C4-2B (cell line): ENCODE measurements around the gene DUSP9.

Source experiments
- H3K27ac ChIP-seq: fragments of 450-650 bp; 2 replicates; pipeline ENCODE4 v1.5.1; 2017
- CTCF ChIP-seq: fragments of 450-650 bp; conservative IDR thresholded peaks from 2 replicates; pipeline ENCODE4 v1.5.1; 2017; ENCODE audit warnings: mild to moderate bottlenecking
- ZFX ChIP-seq: fragments of 450-650 bp; IDR thresholded peaks from 2 replicates; pipeline ENCODE4 v1.6.1; 2017

DUSP9 gene

GRCh38 chrX:153628129-153628528 lies 18.9 kb upstream of the DUSP9 start:
- TF ChIP-seq CTCF (no peak), ZFX (no peak)
- no peak overlapping the region for H3K27ac ChIP-seq

- no peak for TF ChIP-seq CTCF
- TF ChIP-seq ZFX, result no peak
- H3K27ac ChIP-seq, result no peak overlapping the region
Measured at GRCh38 chrX:153628665-153629064, 18.3 kb upstream of the DUSP9 start.

GRCh38 chrX:153631346-153631745 lies 15.7 kb upstream of the DUSP9 start:
- TF ChIP-seq CTCF (no peak), ZFX (no peak)
- H3K27ac ChIP-seq, result no peak overlapping the region

GRCh38 chrX:153631907-153632594 lies 15.0 kb upstream of the DUSP9 start:
- H3K27ac ChIP-seq, result no peak overlapping the region
- TF ChIP-seq CTCF, result no peak
- no peak for TF ChIP-seq ZFX

- H3K27ac ChIP-seq, result no peak overlapping the region
- TF ChIP-seq CTCF, result no peak
- TF ChIP-seq ZFX, result no peak
Measured at GRCh38 chrX:153632595-153632946, 14.4 kb upstream of the DUSP9 start.

- no peak for TF ChIP-seq ZFX
- no peak for TF ChIP-seq CTCF
- H3K27ac ChIP-seq, result no peak overlapping the region
Measured at GRCh38 chrX:153633048-153633447, 14.0 kb upstream of the DUSP9 start.

- TF ChIP-seq CTCF (no peak), ZFX (no peak)
Measured at GRCh38 chrX:153633607-153634180, 13.3 kb upstream of the DUSP9 start.

More at GRCh38 chrX:153633607-153634180, 13.3 kb upstream of the DUSP9 start:
- H3K27ac ChIP-seq, result no peak overlapping the region
